GM19397 (cell line): ENCODE results near the gene BCAP29.

Experiments used
- ATAC-seq: cut with Tn5 transposase; IDR thresholded peaks from one replicate; pipeline ENCODE4 v1.9.1; 2021; ENCODE audit warnings: mild to moderate bottlenecking, moderate library complexity; ENCODE audit not compliant: unreplicated experiment

BCAP29 gene

GRCh38 chr7:107581387-107582013 lies 1.5 kb downstream of the BCAP29 start:
- ATAC-seq = no peak

GRCh38 chr7:107582875-107583274 lies 2.8 kb downstream of the BCAP29 start:
- no peak for ATAC-seq

- no peak for ATAC-seq
Measured at GRCh38 chr7:107584716-107585115, 4.7 kb downstream of the BCAP29 start.

- ATAC-seq = no peak
Measured at GRCh38 chr7:107588529-107589130, 8.6 kb downstream of the BCAP29 start.

- ATAC-seq = no peak
Measured at GRCh38 chr7:107591421-107591820, 11.4 kb downstream of the BCAP29 start.

GRCh38 chr7:107592361-107593024 lies 12.4 kb downstream of the BCAP29 start:
- ATAC-seq = no peak

GRCh38 chr7:107593025-107593410 lies 13.0 kb downstream of the BCAP29 start:
- ATAC-seq = no peak

- no peak for ATAC-seq
Measured at GRCh38 chr7:107594961-107595737, 15.1 kb downstream of the BCAP29 start.

- ATAC-seq = no peak
Measured at GRCh38 chr7:107596881-107597581, 17.0 kb downstream of the BCAP29 start.

GRCh38 chr7:107597582-107597916 lies 17.5 kb downstream of the BCAP29 start:
- ATAC-seq = no peak

- ATAC-seq = no peak
Measured at GRCh38 chr7:107597953-107598352, 17.9 kb downstream of the BCAP29 start.

GRCh38 chr7:107599262-107599661 lies 19.2 kb downstream of the BCAP29 start:
- ATAC-seq = no peak

- ATAC-seq = no peak
Measured at GRCh38 chr7:107600816-107601215, 20.8 kb downstream of the BCAP29 start.

GRCh38 chr7:107605218-107605815 lies 25.3 kb downstream of the BCAP29 start:
- ATAC-seq = no peak

GRCh38 chr7:107606303-107606702 lies 26.3 kb downstream of the BCAP29 start:
- ATAC-seq = no peak

- ATAC-seq = no peak
Measured at GRCh38 chr7:107609811-107610261, 29.8 kb downstream of the BCAP29 start.

GRCh38 chr7:107610323-107610722 lies 30.3 kb downstream of the BCAP29 start:
- no peak for ATAC-seq

GRCh38 chr7:107613439-107613838 lies 33.4 kb downstream of the BCAP29 start:
- no peak for ATAC-seq

- no peak for ATAC-seq
Measured at GRCh38 chr7:107613948-107614347, 33.9 kb downstream of the BCAP29 start.

- ATAC-seq = no peak
Measured at GRCh38 chr7:107614425-107614824, 34.4 kb downstream of the BCAP29 start.
